Ovary (tissue), 3 donors: Measurements from ENCODE around the gene F2RL1.

Experiments
- POLR2A ChIP-seq: fragments of 450-650 bp; IDR thresholded peaks from one replicate; pipeline ENCODE4 v1.6.1; 2017; ENCODE audit warnings: antibody characterized with exemption, mild to moderate bottlenecking, moderate library complexity
- TF ChIP-seq, protein P1 (sequence below), 3 donors: fragments of 450-650 bp in 2 of 3; fragments of 200-600 bp in 1 of 3; IDR thresholded peaks; one replicate each; pipeline versions ENCODE4 v1.5.1 to v1.8.0; 2016 to 2022; ENCODE audit warnings: antibody characterized with exemption in 3 of 3, mild to moderate bottlenecking in 1 of 3
- donor health status: DM: no; HTN: no; CAD: no.

DNA sequence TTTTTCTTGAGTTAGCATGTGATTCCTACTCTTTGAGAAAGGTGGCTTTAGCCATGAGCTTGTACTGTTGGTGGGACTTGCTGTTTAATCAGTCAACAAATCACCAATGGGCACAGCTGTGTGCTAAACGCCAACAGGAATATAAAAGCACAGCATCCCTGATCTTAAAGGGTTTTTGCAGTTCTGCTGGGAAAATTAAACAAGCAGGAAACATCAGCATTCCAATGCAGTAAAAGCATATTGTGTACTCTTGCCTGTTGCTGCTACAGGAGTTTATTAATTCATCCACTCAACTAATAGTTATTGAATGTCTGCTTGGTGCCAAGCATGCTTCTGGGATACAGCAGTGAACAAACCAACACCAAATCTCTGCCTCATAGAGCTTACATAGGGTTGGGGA is 27.4 kb upstream of the F2RL1 start:
- TF ChIP-seq, protein P1, sequence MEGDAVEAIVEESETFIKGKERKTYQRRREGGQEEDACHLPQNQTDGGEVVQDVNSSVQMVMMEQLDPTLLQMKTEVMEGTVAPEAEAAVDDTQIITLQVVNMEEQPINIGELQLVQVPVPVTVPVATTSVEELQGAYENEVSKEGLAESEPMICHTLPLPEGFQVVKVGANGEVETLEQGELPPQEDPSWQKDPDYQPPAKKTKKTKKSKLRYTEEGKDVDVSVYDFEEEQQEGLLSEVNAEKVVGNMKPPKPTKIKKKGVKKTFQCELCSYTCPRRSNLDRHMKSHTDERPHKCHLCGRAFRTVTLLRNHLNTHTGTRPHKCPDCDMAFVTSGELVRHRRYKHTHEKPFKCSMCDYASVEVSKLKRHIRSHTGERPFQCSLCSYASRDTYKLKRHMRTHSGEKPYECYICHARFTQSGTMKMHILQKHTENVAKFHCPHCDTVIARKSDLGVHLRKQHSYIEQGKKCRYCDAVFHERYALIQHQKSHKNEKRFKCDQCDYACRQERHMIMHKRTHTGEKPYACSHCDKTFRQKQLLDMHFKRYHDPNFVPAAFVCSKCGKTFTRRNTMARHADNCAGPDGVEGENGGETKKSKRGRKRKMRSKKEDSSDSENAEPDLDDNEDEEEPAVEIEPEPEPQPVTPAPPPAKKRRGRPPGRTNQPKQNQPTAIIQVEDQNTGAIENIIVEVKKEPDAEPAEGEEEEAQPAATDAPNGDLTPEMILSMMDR (IDR thresholded peaks at IDR 0.05), result no peak
- TF ChIP-seq POLR2A, result no peak
